ENCODE measurements around the gene DNAJC24.

DNA sequence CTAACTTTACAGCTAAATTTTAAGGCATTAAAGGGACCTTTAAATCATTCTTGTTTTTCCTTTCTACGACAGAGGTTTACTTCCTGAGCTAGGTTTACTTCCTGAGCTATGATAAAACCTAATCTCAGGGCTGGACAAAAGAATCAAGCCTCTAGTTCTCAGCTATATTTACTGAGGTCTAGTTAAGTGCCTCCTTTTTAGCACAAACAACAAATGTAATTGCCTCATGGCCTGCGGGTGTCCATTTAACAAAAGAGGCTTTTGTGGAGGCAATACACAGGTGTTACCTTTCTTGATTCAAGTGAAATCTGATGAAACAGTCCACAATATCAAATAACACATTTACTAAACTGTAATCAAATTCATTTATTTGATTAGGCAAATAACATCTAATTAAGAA is 72.4 kb downstream of the DNAJC24 start:
- TF ChIP-seq, protein P1, sequence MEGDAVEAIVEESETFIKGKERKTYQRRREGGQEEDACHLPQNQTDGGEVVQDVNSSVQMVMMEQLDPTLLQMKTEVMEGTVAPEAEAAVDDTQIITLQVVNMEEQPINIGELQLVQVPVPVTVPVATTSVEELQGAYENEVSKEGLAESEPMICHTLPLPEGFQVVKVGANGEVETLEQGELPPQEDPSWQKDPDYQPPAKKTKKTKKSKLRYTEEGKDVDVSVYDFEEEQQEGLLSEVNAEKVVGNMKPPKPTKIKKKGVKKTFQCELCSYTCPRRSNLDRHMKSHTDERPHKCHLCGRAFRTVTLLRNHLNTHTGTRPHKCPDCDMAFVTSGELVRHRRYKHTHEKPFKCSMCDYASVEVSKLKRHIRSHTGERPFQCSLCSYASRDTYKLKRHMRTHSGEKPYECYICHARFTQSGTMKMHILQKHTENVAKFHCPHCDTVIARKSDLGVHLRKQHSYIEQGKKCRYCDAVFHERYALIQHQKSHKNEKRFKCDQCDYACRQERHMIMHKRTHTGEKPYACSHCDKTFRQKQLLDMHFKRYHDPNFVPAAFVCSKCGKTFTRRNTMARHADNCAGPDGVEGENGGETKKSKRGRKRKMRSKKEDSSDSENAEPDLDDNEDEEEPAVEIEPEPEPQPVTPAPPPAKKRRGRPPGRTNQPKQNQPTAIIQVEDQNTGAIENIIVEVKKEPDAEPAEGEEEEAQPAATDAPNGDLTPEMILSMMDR (tag by site-specific recombination; IDR thresholded peaks at IDR 0.05) = no peak
- TF ChIP-seq ZNF350 (tag by site-specific recombination; IDR thresholded peaks at IDR 0.05) (no peak), ZFP37 (tag by site-specific recombination; IDR thresholded peaks at IDR 0.05) (no peak), ZNF544 (tag by site-specific recombination; IDR thresholded peaks at IDR 0.05) (no peak), MZF1 (tag by site-specific recombination; IDR thresholded peaks at IDR 0.05; ENCODE audit: borderline replicate concordance) (no peak)
- TF ChIP-seq, protein P2, sequence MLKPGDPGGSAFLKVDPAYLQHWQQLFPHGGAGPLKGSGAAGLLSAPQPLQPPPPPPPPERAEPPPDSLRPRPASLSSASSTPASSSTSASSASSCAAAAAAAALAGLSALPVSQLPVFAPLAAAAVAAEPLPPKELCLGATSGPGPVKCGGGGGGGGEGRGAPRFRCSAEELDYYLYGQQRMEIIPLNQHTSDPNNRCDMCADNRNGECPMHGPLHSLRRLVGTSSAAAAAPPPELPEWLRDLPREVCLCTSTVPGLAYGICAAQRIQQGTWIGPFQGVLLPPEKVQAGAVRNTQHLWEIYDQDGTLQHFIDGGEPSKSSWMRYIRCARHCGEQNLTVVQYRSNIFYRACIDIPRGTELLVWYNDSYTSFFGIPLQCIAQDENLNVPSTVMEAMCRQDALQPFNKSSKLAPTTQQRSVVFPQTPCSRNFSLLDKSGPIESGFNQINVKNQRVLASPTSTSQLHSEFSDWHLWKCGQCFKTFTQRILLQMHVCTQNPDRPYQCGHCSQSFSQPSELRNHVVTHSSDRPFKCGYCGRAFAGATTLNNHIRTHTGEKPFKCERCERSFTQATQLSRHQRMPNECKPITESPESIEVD (tag by site-specific recombination; IDR thresholded peaks at IDR 0.05) = peak; percentile 53
- TF ChIP-seq, protein P3, sequence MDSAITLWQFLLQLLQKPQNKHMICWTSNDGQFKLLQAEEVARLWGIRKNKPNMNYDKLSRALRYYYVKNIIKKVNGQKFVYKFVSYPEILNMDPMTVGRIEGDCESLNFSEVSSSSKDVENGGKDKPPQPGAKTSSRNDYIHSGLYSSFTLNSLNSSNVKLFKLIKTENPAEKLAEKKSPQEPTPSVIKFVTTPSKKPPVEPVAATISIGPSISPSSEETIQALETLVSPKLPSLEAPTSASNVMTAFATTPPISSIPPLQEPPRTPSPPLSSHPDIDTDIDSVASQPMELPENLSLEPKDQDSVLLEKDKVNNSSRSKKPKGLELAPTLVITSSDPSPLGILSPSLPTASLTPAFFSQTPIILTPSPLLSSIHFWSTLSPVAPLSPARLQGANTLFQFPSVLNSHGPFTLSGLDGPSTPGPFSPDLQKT (IDR thresholded peaks at IDR 0.05; ENCODE audit: borderline replicate concordance, low read depth, low read length) = no peak
